ENCODE results near the gene GSTA5.
"Not testable (repeated sequence)": the region's sequence is repeated elsewhere in the genome, so short reads cannot be mapped to it uniquely, and the experiment has no call there.

GSTA5 gene
- total RNA-seq = 0 to 0.07 (median 0) reads per million in 18 experiments

DNA sequence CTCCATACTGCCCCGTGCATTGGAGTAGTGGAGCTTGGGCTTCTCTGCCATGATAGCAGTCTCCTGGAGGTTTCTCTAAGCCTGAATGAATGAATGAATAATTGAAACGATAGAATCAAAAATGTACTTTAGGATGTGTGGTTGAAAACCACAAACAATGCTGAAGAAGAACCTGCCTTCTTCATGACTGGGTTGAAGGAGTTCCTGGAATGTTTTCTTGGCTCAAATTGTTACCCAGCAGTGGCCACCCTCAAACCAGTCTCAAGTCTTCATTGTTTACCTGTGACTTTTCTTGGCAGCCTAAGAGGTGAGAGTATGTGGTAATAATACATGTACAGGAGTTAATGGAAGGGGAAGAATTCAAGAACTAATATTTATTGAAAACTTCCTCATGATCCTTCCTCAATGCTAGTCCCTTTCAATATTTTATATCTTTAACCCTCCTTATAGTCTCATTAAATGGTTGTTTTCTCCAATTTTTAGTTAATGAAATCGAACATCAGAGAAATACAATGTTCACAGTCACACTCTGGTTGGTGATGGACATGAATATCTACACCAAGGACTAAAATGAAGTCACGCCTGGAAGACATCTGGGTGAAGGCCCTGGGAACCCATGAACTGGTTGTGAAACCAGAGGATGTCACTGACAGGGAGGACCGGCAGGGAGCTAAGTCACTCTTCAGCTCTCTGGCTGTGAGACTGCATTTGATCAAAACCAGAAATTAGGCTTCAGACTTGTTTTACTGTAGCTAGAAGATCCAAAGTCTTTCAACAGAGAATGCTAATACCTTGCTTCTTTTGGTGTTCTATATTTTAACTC lies at the start of gene GSTA5:
Gene GSTA5, minus strand, starts transcription at position 51 of the 823 bp plus-strand sequence.
- DNase-seq = no peak

DNA sequence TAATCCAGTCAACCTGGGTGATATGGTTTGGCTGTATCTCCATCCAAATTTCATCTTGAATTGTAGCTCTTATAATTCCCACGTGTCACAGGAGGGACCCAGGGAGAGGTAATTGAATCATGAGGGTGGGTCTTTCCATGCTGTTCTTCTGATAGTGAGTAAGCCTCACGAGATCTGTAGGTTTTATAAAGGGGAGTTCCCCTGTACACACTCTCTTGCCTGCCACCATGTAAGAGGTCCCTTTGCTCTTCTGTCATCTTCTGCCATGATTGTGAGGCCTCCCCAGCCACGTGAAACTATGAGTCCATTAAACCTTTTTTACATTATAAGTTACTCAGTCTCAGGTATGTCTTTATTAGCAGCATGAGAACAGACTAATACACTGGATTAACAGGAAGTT lies 49.4 kb upstream of the GSTA5 start:
- DNase-seq = no peak

DNA sequence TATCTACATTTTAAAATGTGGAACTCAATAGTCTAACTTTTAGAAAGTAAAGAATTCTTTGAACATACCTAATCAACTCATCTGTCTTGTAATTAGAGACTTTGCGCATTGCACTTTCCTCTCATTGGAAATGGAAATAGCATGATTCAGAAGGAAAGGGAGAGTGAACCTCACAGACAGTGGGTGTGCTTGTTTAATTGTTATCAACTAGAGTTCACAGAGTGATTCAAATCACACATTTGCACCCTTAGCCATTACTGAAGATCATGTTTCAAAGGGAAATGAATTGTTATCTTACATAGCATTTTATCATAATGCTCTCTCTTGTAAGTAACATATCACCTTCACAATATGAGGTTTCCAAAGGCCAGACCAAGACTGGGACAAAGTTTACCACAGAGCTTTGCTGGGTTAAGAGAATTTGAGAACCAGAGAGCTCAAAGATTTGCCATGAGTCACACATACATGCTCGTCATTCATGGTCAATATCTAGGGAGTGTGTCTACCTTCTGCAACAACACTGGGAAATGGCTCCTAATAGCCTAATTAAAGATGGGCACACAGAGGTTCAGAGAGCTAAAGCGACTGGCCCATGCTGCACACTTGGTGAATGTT lies 47.4 kb upstream of the GSTA5 start:
- no peak for DNase-seq

DNA sequence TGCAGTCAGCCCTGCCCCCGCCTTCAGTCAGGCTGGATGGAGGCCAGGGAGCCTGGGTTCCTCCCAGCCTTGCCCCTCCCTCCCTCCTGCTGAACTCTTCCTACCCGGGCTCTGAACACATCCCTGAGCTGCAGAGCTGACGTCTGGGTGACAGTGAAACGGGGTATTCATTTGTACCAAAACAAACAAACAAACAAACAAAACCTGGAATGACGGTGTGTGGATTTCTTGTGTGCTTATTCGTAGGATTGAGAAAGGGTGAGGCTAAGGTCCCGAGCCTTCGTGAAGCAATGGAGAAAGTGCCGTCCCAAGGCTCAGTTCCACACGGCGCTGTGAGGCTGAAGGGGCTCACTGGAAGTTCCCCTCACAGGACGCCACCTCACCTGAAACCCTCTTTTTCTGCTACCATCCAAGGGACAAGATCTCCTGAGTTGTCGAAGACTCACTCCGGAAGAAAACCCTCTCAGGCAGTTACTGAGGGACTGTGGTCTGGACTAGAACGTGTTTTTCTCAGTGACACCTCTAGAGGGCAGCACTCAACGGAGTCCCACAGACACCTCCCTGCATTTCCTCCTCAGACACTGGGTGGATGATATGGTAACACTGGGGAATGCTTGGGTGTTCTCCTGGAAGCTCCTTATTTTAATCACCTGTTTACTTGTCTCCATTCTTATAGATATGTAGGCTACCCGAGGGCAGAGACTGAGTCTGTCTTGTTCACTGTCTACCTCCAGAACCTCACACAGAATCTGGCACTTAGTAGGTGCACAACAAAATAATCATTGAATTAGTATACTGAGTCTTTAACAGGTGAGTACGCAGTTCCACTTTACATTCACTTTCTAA lies 41.6 kb upstream of the GSTA5 start:
- peak; percentile 75 to 77 for DNase-seq

DNA sequence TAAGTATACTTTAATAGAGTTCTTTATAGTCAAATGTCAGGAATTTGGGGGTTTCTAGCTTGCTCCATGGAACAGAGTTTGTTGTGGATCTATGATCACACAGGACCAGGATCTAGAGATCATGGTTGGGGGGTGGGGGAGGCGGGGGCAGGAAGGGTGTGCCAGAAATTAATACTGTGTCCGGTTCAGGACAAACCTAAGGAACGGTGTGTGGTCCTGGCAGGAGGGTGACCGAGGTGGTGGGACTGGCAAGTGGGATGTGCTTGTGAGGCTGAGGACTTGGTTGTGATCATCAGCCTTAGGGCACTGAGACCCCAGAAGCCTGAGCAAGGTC lies 41.0 kb upstream of the GSTA5 start:
- no peak for DNase-seq

DNA sequence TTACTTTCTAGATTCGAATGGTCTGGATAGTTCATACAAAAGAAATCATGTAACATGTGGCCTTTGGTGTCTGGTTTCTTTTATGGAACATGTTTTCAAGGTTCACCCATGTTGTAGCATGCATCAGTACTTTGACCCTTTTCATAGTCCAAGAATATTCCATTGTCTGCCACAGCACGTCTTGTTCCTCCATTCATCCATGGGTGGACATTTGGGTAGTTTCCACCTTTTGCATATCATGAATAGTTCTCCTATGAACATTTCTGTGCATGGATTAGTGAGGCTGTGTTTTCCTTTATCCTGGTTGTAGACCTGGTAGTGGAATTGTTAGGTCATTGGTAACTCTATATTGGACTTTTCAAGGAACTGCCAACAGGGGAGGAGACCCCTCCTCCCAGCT lies 37.2 kb upstream of the GSTA5 start:
- no peak for DNase-seq

DNA sequence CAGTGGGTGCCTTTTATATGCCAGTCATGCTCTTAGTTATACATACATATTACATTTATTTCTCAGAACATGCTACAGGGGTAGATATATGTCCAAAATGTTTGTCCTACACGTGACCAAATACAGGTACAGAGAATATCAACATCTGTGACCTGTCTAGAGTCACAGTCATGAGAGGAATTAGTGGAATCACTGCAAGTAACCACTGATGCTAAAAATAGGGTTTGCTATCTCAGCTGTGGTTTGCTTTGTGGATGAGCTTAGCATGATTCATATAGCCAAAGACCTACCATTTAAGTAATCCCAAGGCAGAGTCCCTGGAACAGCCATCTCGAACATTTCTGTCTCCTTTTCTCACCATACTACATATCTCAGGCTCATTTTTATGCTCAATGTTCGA lies 36.6 kb upstream of the GSTA5 start:
- DNase-seq = no peak

DNA sequence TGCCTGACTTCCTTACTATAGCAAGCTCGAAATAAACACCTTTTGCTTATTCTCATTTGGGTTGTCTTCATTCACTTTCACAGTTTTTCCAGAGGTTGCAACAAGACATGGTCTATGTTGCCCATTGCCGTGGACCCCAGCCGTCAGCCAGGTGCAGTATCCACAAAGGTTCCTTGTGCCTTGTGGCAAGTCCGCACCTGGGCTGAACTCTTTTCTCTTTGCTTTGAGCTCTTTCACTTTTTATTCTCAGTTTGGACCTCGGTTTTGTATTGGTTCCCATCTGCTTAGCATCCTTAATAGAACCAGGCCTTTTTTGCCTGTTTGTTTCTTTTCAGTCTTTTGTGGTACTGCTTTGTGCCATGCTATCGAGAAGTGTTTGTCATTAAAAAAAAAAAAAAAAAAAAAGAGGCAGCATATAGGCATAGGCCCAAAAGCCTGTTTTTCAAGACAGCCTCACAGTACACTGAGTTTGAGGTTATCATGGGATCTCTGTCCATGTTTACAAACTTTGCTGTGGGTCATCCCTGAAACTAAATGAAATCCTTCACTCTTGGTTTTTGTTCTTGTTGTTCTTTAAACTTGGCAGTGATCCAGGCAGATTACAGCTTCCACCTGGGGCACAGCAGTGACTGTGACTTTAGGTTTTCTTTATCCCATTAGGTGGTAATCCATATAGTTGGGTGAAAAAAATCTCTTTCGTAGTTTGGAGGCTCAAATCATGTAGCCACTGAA lies 35.6 kb upstream of the GSTA5 start:
- no peak for DNase-seq

DNA sequence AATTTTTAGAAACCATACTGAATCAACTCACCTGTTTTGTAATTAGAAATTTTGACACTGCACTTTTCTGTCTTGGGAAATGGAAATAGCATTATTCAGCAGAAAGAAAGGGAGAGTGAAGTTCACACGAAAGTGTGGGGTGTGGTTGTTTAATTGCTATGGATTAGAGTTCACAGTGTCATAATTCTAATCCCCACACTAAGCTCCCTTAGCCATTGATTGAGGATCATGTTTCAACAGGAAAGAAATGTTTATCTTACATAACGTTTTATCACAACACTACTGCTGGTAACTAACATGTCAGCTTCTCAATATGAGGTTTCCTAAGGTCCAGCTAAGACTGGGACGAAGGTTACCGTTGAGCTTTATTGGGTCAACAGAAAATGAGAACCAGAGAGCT lies 31.4 kb upstream of the GSTA5 start:
- no peak for DNase-seq

DNA sequence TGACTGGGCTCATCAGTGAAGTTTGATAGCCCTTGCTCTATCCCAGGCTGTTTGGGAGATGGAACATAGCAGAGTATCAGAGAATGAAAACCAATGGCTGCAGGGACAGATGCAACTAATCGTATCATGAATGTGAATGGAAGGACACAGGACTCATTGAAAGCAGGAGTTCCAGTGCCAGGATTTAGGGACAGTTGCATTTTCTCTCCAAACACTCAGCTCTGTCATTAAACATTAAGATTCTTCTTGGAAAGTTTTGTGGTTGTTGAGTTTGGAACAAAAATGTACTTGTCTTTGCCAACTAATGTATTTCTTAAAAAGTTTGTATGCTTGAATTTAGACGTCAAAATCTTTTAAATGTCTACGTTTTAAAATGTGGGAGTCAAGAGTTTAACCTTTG lies 31.0 kb upstream of the GSTA5 start:
- no peak for DNase-seq

DNA sequence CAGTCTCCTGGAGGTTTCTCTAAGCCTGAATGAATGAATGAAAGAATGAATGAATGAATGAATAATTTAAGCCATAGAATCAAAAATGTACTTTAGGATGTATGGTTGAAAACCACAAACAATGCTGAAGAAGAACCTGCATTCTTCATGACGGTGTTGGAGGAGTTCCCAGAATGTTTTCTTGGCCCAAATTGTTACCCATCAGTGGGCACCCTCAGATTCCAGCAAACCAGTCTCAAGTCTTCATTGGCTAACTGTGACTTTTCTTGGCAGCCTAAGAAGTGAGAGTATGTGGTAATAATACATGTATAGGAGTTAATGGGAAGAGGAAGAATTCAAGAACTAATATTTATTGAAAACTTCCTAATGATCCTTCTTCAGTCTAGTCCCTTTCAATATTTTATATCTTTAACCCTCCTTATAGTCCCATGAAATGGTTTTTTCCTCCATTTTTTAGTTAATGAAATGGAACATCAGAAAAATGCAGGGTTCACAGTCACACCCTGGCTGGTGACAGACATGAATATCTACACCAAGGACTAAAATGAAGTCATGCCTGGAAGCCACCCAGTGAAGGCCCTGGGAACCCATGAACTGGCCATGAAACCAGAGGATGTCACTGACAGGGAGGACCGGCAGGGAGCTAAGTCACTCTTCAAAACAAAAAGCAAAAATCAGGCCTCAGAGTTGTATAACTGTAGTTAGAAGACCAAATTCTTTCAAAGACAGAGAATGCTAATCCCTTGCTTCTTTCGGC lies 29.9 kb upstream of the GSTA5 start:
- not testable (repeated sequence) for DNase-seq

DNA sequence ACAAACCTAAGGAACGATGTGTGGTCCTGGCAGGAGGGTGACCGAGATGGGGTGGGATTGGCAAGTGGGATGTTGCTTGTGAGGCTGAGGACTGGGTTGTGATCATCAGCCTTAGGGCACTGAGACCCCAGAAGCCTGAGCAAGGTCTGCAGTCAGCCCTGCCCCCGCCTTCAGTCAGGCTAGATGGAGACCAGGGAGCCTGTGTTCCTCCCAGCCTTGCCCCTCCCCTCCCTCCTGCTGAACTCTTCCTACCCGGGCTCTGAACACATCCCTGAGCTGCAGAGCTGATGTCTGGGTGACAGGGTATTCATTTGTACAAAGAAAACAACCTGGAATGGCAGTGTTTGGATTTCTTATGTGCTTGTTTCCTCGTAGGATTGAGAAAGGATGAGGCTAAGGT lies 28.3 kb upstream of the GSTA5 start:
- not testable (repeated sequence) for DNase-seq

DNA sequence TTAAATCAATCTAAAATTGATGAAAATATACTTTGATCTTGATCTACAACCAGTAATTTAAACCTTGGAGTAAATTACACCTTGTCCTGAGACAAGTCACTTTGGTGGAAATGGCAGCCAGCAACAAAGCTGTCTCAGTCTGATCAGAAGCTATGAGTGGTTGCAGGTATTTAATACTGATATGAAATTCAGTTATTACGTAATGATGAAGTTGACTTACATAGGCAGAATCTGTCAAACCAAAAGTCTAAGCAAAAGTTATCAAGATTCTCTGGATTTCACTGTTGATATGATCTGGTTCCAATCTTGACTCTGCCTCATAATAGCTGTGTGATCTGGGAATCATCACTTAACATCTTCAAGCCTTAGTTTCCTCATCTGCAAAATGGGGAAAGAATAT lies 27.6 kb upstream of the GSTA5 start:
- DNase-seq = no peak

DNA sequence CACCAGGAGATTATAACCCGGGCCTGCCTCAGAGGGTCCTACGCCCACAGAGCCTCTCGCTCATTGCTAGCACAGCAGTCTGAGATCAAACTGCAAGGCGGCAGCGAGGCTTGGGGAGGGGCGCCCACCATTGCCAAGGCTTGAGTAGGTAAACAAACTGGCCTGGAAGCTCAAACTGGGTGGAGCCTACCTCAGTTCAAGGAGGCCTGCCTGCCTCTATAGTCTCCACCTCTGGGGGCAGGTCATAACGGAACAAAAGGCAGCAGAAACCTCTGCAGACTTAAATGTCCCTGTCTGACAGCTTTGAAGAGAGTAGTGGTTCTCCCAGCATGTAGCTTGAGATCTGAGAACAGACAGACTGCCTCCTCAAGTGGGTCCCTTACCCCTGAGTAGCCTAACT lies 20.5 kb upstream of the GSTA5 start:
- not testable (repeated sequence) for DNase-seq

DNA sequence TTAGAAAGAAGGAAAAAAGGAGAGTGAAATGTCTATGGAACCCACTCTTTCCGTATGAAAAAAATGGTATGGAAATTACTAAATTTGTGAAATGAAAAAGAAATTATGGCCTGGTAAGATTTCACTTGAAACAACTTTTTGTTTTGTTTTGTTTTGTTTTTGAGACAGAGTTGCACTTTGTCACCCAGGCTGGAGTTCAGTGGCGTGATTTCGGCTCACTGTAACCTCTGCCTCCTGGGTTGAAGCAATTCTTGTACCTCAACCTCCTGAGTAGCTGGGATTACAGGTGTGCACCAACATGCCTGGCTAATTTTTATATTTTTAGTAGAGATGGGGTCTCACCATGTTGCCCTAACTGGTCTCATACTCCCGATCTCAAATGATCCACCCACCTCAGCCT lies 17.8 kb upstream of the GSTA5 start:
- DNase-seq = no peak

DNA sequence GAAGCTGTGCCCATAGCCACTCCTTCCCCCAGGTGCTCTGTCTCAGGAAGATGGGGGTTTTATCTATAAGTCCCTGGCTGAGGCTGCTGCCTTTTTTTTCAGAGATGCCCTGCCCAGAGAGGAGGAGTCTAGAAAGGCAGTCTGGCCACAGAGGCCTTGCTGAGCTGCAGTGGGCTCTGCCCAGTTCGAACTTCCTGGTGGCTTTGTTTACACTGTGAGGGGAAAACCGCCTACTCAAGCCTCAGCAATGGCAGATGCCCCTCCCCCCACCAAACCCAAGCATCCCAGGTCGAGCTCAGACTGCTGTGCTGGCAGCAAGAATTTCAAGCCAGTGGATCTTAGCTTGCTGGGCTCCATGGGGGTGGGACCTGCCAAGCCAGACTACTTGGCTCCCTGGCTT lies 15.5 kb upstream of the GSTA5 start:
- DNase-seq = not testable (repeated sequence)

DNA sequence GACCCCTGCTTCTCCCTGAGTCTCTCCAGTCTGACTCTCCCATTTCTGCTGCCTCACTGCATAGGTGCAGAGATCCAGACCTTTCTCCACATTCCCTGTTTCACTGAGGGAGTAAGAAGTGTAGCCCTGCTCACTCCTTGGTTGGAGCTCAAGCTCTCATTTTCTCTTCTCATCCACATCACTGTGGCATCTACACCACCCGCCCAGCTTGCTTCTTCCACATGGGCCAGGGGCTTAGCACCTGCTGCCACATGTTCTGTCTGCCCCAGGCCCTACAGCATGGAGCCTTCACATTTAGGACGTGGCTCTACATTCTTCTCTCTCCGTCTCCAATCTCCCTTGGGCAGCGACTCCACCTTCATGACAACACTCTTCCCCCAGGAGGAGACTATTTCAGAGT lies 8.5 kb upstream of the GSTA5 start:
- no peak for DNase-seq

DNA sequence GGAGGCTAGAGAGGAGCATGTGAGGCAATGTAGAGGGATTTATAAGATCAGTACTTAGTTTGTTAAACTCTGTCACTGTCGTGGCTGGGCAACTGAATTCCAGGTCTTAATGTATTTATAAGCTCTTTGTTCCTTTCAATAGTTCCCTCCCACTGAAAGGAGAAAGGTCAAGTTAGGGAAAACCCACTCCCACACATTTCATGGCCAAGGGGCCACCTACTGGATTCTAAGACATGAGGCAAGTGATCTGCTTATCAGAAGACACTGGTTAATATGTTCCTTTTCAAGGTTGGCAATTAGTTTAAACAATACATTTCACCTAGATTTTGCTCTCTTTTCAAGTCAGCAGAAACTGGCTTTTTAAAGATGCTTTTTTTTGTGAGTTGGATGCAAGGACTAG lies 5.4 kb upstream of the GSTA5 start:
- no peak for DNase-seq

DNA sequence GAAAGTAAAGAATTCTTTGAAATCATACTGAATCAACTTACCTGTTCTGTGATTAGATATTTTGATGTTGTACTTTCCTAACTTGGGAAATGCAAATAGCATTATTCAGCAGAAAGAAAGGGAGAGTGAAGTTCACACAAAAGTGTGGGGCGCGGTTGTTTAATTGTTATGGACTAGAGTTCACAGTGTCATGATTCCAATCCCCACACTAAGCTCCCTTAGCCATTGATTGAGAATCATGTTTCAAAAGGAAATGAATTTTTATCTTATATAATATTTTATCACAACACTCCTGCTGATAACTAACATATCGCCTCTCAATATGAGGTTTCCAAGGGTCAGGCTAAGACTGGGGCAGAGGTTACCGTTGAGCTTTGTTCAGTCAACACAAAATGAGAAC lies 3.0 kb upstream of the GSTA5 start:
- DNase-seq = no peak

DNA sequence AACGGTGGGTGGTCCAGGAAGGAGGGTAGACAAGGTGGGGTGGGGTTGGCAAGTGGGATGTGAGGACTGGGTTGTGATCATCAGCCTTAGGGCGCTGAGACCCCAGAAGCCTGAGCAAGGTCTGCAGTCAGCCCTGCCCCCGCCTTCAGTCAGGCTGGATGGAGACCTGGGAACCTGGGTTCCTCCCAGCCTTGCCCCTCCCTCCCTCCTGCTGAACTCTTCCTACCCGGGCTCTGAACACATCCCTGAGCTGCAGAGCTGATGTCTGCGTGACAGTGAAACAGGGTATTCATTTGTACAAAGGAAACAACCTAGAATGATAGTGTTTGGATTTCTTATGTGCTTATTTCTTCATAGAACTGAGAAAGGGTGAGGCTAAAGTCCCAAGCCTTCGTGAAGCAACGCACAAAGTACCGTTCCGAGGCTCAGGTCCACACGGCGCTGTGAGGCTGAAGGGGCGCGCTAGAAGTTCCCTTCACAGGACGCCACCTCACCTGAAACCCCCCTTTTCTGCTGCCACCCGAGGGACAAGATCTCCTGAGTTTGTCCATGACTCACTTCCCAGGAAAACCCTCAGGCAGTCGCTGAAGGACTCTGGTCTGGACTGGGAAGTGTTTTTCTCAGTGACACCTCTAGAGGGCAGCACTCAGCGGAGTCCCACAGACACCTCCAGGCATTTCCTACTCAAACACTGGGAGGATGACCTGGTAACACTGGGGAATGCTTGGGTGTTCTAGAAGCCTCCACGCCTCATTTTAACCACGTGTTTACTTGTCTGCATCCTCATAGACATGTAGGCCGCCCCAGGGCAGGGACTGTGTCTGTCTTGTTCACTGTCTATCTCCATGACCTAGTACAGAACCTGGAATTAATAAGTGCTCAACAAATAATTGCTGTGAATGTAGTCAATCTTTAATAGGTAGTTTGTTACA lies 1.2 kb downstream of the GSTA5 start:
- peak; percentile 50 to 64 for DNase-seq

DNA sequence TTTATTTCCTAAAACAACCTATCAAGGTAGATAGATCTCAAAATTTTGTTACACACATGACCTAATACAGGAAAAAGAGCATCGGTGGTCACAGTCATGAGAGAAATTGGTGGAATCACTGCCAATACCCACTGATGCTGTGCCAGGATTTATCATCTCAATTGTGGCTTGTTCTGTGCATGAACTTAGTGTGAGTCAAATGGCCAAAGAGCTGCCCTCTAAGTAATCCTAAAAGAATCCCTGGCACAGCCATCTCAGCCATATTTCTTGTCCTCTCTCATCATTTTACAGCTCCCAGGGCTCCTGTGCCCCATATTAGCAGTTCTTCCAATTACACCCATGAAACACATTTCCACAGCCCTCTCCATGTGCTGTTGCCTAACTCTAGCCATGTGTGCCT lies 6.1 kb downstream of the GSTA5 start:
- DNase-seq = no peak
